HEK293T (cell line): ENCODE data around the gene PIP5K1B.

ENCODE experiments used
- CTBP1 ChIP-seq: fragments of 450-650 bp; IDR thresholded peaks from 2 replicates; pipeline ENCODE4 v1.6.1; 2016; ENCODE audit warnings: borderline replicate concordance
- FOXM1 ChIP-seq: fragments of 450-650 bp; IDR thresholded peaks from 2 replicates; pipeline ENCODE4 v1.6.1; 2017; ENCODE audit warnings: mild to moderate bottlenecking, borderline replicate concordance
- SP1 ChIP-seq: fragments of 450-650 bp; IDR thresholded peaks from 2 replicates; pipeline ENCODE4 v1.6.1; 2017

DNA sequence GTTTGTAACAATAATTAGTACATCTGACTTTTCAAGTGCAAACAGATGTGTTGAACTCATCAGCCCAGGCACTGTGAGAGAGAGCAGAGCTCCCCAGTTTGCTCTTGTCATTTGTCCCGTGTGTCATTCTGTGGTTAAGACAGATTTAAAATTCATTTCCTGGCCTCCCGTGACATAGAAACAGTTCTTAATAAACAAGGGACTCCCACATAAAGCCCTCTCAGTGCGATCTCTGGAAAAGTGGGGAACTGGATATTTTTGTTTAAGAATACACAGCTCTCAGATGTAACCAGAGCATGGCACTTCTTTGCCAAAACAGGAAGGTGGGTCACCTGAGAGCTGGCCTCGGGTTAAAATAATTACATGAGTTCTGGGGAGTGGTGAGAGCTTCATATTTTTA is 250.3 kb downstream of the PIP5K1B start:
- TF ChIP-seq CTBP1 (no peak), SP1 (no peak), FOXM1 (no peak)
